ENCODE measurements around the gene ACOT13.
"Not testable (repeated sequence)": the region's sequence is repeated elsewhere in the genome, so short reads cannot be mapped to it uniquely, and the experiment has no call there.

ACOT13 gene

GRCh38 chr6:24740861-24741260 lies 74.0 kb downstream of the ACOT13 start:
- peaks cover 16% of the 10 kb centered on the region for H3K4me1 Mint-ChIP-seq
- H3K27ac Mint-ChIP-seq, result no peak overlapping the region
- DNase-seq (ENCODE audit: low spot score in 2 of 2), result no peak
- no peaks in the 10 kb centered on the region for H3K36me3 Mint-ChIP-seq
- H3K9me3 Mint-ChIP-seq, result peaks cover 6% of the 10 kb centered on the region
- H3K27me3 Mint-ChIP-seq, result no peaks in the 10 kb centered on the region
- H3K4me3 Mint-ChIP-seq, result no peak overlapping the region
- no peak for ATAC-seq (ENCODE audit: low read depth)

- H3K27ac Mint-ChIP-seq, result no peak overlapping the region
- H3K27me3 Mint-ChIP-seq, result no peaks in the 10 kb centered on the region
- DNase-seq (ENCODE audit: low spot score in 2 of 2) (no peak), ATAC-seq (ENCODE audit: low read depth) (no peak)
- H3K9me3 Mint-ChIP-seq, result peaks cover 6% of the 10 kb centered on the region
- peaks cover 16% of the 10 kb centered on the region for H3K4me1 Mint-ChIP-seq
- no peak overlapping the region for H3K4me3 Mint-ChIP-seq
- no peaks in the 10 kb centered on the region for H3K36me3 Mint-ChIP-seq
Measured at GRCh38 chr6:24742216-24742738, 75.4 kb downstream of the ACOT13 start.

GRCh38 chr6:24743265-24743943 lies 76.5 kb downstream of the ACOT13 start:
- ATAC-seq (ENCODE audit: low read depth), result peak; percentile 45
- Mint-ChIP-seq H3K27ac (peak overlapping the region; percentile 66), H3K4me1 (peaks cover 16% of the 10 kb centered on the region), H3K36me3 (no peaks in the 10 kb centered on the region), H3K9me3 (peaks cover 6% of the 10 kb centered on the region), H3K4me3 (no peak overlapping the region), H3K27me3 (no peaks in the 10 kb centered on the region)
- DNase-seq (ENCODE audit: low spot score in 2 of 2), result no peak

- Mint-ChIP-seq H3K27ac (peak overlapping the region; percentile 66), H3K36me3 (no peaks in the 10 kb centered on the region), H3K4me1 (peaks cover 18% of the 10 kb centered on the region), H3K4me3 (no peak overlapping the region), H3K9me3 (peaks cover 6% of the 10 kb centered on the region), H3K27me3 (no peaks in the 10 kb centered on the region)
- peak; percentile 90 for ATAC-seq (ENCODE audit: low read depth)
- DNase-seq (ENCODE audit: low spot score in 2 of 2), result no peak
Measured at GRCh38 chr6:24743944-24744335, 77.1 kb downstream of the ACOT13 start.

GRCh38 chr6:24744911-24745310 lies 78.0 kb downstream of the ACOT13 start:
- Mint-ChIP-seq H3K27me3 (no peaks in the 10 kb centered on the region), H3K4me1 (peaks cover 23% of the 10 kb centered on the region), H3K27ac (no peak overlapping the region), H3K36me3 (no peaks in the 10 kb centered on the region), H3K9me3 (peaks cover 6% of the 10 kb centered on the region), H3K4me3 (no peak overlapping the region)
- no peak for ATAC-seq (ENCODE audit: low read depth)
- DNase-seq (ENCODE audit: low spot score in 2 of 2), result no peak

GRCh38 chr6:24749297-24749696 lies 82.4 kb downstream of the ACOT13 start:
- ATAC-seq (ENCODE audit: low read depth), result no peak
- DNase-seq (ENCODE audit: low spot score in 2 of 2), result no peak
- Mint-ChIP-seq H3K4me3 (no peak overlapping the region), H3K36me3 (peaks cover under 1% of the 10 kb centered on the region), H3K27me3 (no peaks in the 10 kb centered on the region), H3K4me1 (peaks cover 12% of the 10 kb centered on the region), H3K27ac (no peak overlapping the region), H3K9me3 (peaks cover 4% of the 10 kb centered on the region)

GRCh38 chr6:24750878-24751277 lies 84.0 kb downstream of the ACOT13 start:
- not testable (repeated sequence) for ATAC-seq (ENCODE audit: low read depth); H3K27ac Mint-ChIP-seq; H3K9me3 Mint-ChIP-seq; H3K4me3 Mint-ChIP-seq; H3K4me1 Mint-ChIP-seq; H3K27me3 Mint-ChIP-seq; H3K36me3 Mint-ChIP-seq; DNase-seq (ENCODE audit: low spot score in 2 of 2)

GRCh38 chr6:24752503-24752902 lies 85.6 kb downstream of the ACOT13 start:
- Mint-ChIP-seq H3K27me3 (no peaks in the 10 kb centered on the region), H3K4me1 (peaks cover 6% of the 10 kb centered on the region)

GRCh38 chr6:24752917-24753492 lies 86.1 kb downstream of the ACOT13 start:
- no peaks in the 10 kb centered on the region for H3K27me3 Mint-ChIP-seq
- no peak overlapping the region for H3K4me3 Mint-ChIP-seq
- no peak overlapping the region for H3K27ac Mint-ChIP-seq
- H3K4me1 Mint-ChIP-seq, result peaks cover 6% of the 10 kb centered on the region
- ATAC-seq (ENCODE audit: low read depth) (no peak), DNase-seq (ENCODE audit: low spot score in 2 of 2) (no peak)
- H3K9me3 Mint-ChIP-seq, result peaks cover 5% of the 10 kb centered on the region
- peaks cover 1% of the 10 kb centered on the region for H3K36me3 Mint-ChIP-seq

More at GRCh38 chr6:24752503-24752902, 85.6 kb downstream of the ACOT13 start:
- Mint-ChIP-seq H3K36me3 (peaks cover 1% of the 10 kb centered on the region), H3K9me3 (peaks cover 5% of the 10 kb centered on the region), H3K4me3 (no peak overlapping the region), H3K27ac (no peak overlapping the region)
- no peak for DNase-seq (ENCODE audit: low spot score in 2 of 2)
- no peak for ATAC-seq (ENCODE audit: low read depth)

- Mint-ChIP-seq H3K27me3 (no peaks in the 10 kb centered on the region), H3K9me3 (peaks cover 5% of the 10 kb centered on the region), H3K4me1 (peaks cover 6% of the 10 kb centered on the region), H3K4me3 (no peak overlapping the region), H3K36me3 (peaks cover 1% of the 10 kb centered on the region), H3K27ac (no peak overlapping the region)
- DNase-seq (ENCODE audit: low spot score in 2 of 2) (no peak), ATAC-seq (ENCODE audit: low read depth) (no peak)
Measured at GRCh38 chr6:24753545-24753944, 86.7 kb downstream of the ACOT13 start.

- not testable (repeated sequence) for H3K4me1 Mint-ChIP-seq; DNase-seq (ENCODE audit: low spot score in 2 of 2); ATAC-seq (ENCODE audit: low read depth); H3K36me3 Mint-ChIP-seq; H3K4me3 Mint-ChIP-seq; H3K27ac Mint-ChIP-seq; H3K27me3 Mint-ChIP-seq; H3K9me3 Mint-ChIP-seq
Measured at GRCh38 chr6:24754378-24754777, 87.5 kb downstream of the ACOT13 start.

Data from memory B cell (primary cell).